Measurements from ENCODE around the gene H2BK1. TPM values are rescaled to one million over a fixed set of nuclear protein-coding genes. Genes with fewer than 3 reads are reported as not detected.

H2BK1 gene
- total RNA-seq, 1 donor from 2014 or later, result not detected

DNA sequence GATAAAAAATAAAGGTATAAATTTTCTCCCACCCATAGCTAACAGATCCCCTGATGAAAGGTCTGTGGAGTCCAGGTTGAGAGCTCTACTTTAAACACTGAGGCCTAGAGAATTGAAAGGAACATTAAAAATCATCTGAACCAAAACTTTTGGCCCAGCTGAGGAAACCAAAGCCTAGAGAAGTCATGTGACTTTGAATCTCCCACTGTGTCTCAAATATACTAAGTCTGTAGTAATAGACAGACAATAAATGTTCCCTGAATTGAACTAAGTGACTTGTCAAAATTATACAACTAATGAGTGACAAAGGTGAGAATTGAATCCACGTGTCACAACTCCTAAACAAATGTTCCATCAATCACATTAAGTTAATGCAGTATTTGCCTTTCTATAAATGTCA, 48.5 kb downstream of the H2BK1 start:
- TF ChIP-seq, protein P1, sequence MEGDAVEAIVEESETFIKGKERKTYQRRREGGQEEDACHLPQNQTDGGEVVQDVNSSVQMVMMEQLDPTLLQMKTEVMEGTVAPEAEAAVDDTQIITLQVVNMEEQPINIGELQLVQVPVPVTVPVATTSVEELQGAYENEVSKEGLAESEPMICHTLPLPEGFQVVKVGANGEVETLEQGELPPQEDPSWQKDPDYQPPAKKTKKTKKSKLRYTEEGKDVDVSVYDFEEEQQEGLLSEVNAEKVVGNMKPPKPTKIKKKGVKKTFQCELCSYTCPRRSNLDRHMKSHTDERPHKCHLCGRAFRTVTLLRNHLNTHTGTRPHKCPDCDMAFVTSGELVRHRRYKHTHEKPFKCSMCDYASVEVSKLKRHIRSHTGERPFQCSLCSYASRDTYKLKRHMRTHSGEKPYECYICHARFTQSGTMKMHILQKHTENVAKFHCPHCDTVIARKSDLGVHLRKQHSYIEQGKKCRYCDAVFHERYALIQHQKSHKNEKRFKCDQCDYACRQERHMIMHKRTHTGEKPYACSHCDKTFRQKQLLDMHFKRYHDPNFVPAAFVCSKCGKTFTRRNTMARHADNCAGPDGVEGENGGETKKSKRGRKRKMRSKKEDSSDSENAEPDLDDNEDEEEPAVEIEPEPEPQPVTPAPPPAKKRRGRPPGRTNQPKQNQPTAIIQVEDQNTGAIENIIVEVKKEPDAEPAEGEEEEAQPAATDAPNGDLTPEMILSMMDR (conservative IDR thresholded peaks at IDR 0.05), result no peak
- Mint-ChIP-seq H3K27me3 (ENCODE audit: low read depth) (peaks cover 15% of the 10 kb centered on the region), H3K9me3 (no peaks in the 10 kb centered on the region), H3K4me1 (peaks cover 10% of the 10 kb centered on the region), H3K4me3 (no peak overlapping the region), H3K27ac (ENCODE audit: unreplicated experiment) (no peak overlapping the region), H3K36me3 (ENCODE audit: low read depth) (no peaks in the 10 kb centered on the region)
- no peak for DNase-seq (ENCODE audit: low read depth, low spot score)

Other genes with a start within 250 kb of the H2BK1 start
- 10.7 and 12.4 TPM in 2 replicates for gene KCNH2, start 232.2 kb downstream of the H2BK1 start, total RNA-seq
- gene NOS3, start 219.5 kb downstream of the H2BK1 start, total RNA-seq, result 6.1 and 7.4 TPM in 2 replicates
- gene ATG9B, start 186.0 kb downstream of the H2BK1 start, total RNA-seq, result 8.0 and 9.2 TPM in 2 replicates
- gene ABCB8, start 182.0 kb downstream of the H2BK1 start, total RNA-seq, result 42.3 and 43.5 TPM in 2 replicates
- gene ASIC3, start 162.0 kb downstream of the H2BK1 start, total RNA-seq, result 4.7 and 6.0 TPM in 2 replicates
- gene CDK5, start 152.6 kb downstream of the H2BK1 start, total RNA-seq, result 38.9 TPM in 2 replicates
- gene SLC4A2, start 150.9 kb downstream of the H2BK1 start, total RNA-seq, result 139 and 141 TPM in 2 replicates
- gene FASTK, start 129.7 kb downstream of the H2BK1 start, total RNA-seq, result 82.4 and 86.1 TPM in 2 replicates
- gene TMUB1, start 127.0 kb downstream of the H2BK1 start, total RNA-seq, result 44.9 and 46.5 TPM in 2 replicates
- 128 and 139 TPM in 2 replicates for gene AGAP3, start 124.0 kb downstream of the H2BK1 start, total RNA-seq
- 2.0 and 2.4 TPM in 2 replicates for gene GBX1, start 42.8 kb downstream of the H2BK1 start, total RNA-seq
- not detected in 2 replicates for gene ASB10, start 23.2 kb downstream of the H2BK1 start, total RNA-seq
- gene ABCF2, start 16.7 kb upstream of the H2BK1 start, total RNA-seq, result 67.0 and 68.2 TPM in 2 replicates
- 33.1 and 34.1 TPM in 2 replicates for gene CHPF2, start 22.0 kb upstream of the H2BK1 start, total RNA-seq
- 46.7 and 50.7 TPM in 2 replicates for gene SMARCD3, start 38.2 kb upstream of the H2BK1 start, total RNA-seq
- 32.6 and 33.2 TPM in 2 replicates for gene NUB1, start 131.3 kb upstream of the H2BK1 start, total RNA-seq
- gene WDR86, start 199.6 kb upstream of the H2BK1 start, total RNA-seq, result 24.8 and 29.8 TPM in 2 replicates
- 0.16 and 0.32 TPM in 2 replicates for gene CRYGN, start 229.7 kb upstream of the H2BK1 start, total RNA-seq